ENCODE measurements around the gene ASIC2.

GRCh38 chr17:33138627-33139026, 154.5 kb downstream of the ASIC2 start:
- no peak for TF ChIP-seq CTCF (IDR thresholded peaks at IDR 0.05)
- no peak for TF ChIP-seq POLR2A (IDR thresholded peaks at IDR 0.05)
